ENCODE measurements around the gene TPST2. TPM values are rescaled to one million over a fixed set of nuclear protein-coding genes. Genes with fewer than 3 reads are reported as not detected.

TPST2 gene
- total and polyA plus RNA-seq, 2 of the 4 experiments (the other 2 are of a cell fraction), result 42.5 to 63.6 TPM

DNA sequence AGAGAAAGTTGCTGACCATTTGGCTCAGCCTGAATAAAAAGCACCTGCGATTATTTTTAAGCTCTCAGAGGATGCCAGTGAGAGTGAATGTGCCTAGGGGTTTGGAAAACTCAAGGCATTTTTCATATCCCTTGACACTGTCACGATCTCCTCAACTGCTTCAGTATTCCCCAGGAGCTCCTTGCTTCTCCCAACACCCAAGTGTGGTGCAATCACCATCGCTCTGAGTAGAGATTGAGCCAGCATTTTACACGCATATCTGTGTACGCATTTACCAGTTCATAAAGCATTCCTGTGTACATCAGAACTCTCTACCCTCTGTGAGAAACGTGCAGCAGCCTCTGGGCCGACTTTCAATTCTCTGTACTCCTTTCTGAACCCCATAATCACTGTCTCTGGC is 104.9 kb downstream of the TPST2 start:
- no peaks in the 10 kb centered on the region for H3K9me3 ChIP-seq (ENCODE audit: control insufficient read depth, insufficient read depth, low read length)
- H2BK20ac ChIP-seq (ENCODE audit: low read depth, low read length), result no peak overlapping the region
- peaks cover 9% of the 10 kb centered on the region for H3K4me1 ChIP-seq (ENCODE audit: control insufficient read depth, insufficient read depth, low read length)
- no peak overlapping the region for H2BK120ac ChIP-seq (ENCODE audit: low read depth, low read length)
- no peak overlapping the region for H4K8ac ChIP-seq (ENCODE audit: low read depth in 2 of 2, low read length in 2 of 2)
- dilution Hi-C loops (cut with HindIII; ENCODE audit: low sequenced_read_pairs, unreplicated experiment) (no loop called here), in situ Hi-C loops (cut with MboI; ENCODE audit: low sequenced_read_pairs) (no loop called here), intact Hi-C loops (cut with micrococcal nuclease) (no loop called here)
- no peak overlapping the region for H3K4ac ChIP-seq (ENCODE audit: low read depth, low read length)
- ATAC-seq (ENCODE audit: low read depth) (no peak), DNase-seq (no peak)
- no peak overlapping the region for H2BK15ac ChIP-seq (ENCODE audit: low read depth, low read length)
- H4K91ac ChIP-seq (ENCODE audit: insufficient read depth, low read depth, low read length), result no peak overlapping the region
- H3K18ac ChIP-seq (ENCODE audit: low read depth, low read length), result no peak overlapping the region
- no peak overlapping the region for H2AFZ ChIP-seq (replicated peaks; ENCODE audit: low read length, poor library complexity)
- peak overlapping the region; percentile 39 for H3K4me2 ChIP-seq (ENCODE audit: low read depth, low read length)
- H2BK5ac ChIP-seq (ENCODE audit: low read depth, low read length, poor library complexity, severe bottlenecking), result no peak overlapping the region
- no peak overlapping the region for H2AK5ac ChIP-seq (ENCODE audit: low read depth, low read length)
- H3K27me3 ChIP-seq (ENCODE audit: control insufficient read depth, insufficient read depth, low read length), result no peaks in the 10 kb centered on the region
- H4K5ac ChIP-seq (ENCODE audit: low read depth, low read length), result no peak overlapping the region
- no peak overlapping the region for H3K23ac ChIP-seq (ENCODE audit: low read depth, low read length)
- WGBS, 2 experiments (ENCODE audit: extremely low coverage in 2 of 2, insufficient read length in 1 of 2), result 59% methylated on average over 3 of the region's 7 CpGs; no CpG with 5 or more reads in 1 of the 2 experiments
- ChIA-PET CTCF (interaction anchor here (2.2 kb wide), 1 partner anchor 18 kb away, joined by 7 read pairs; no protein-coding TSS in a partner anchor), POLR2A (ENCODE audit: unreplicated experiment) (no interaction called here)
- H2AK9ac ChIP-seq (replicated peaks; ENCODE audit: low read depth, low read length, poor library complexity), result no peak overlapping the region
- H3K4me3 ChIP-seq (ENCODE audit: insufficient read depth, low read depth, low read length), result no peak overlapping the region
- TF ChIP-seq CEBPB (IDR thresholded peaks at IDR 0.05; ENCODE audit: low read depth, low read length) (peak; percentile 56; the same call in 1 of the 2 replicates), RCOR1 (IDR thresholded peaks at IDR 0.05; ENCODE audit: insufficient replicate concordance, low read length) (no peak), MAFK (IDR thresholded peaks at IDR 0.05; ENCODE audit: low read depth, low read length) (no peak), POLR2A (IDR thresholded peaks at IDR 0.05; ENCODE audit: low read depth, low read length) (no peak)
- H3K27ac ChIP-seq (ENCODE audit: insufficient read depth, low read length), result no peak overlapping the region
- no peak overlapping the region for H3K9ac ChIP-seq (ENCODE audit: low read depth, low read length)
- H3K56ac ChIP-seq (ENCODE audit: extremely low read depth, insufficient read depth, low read length), result no peak overlapping the region
- H4K20me1 ChIP-seq (ENCODE audit: insufficient read depth, low read length), result no peaks in the 10 kb centered on the region; the same call in 1 of the 2 replicates
- H3K79me1 ChIP-seq (ENCODE audit: low read depth in 1 of 2, low read length in 2 of 2), result peaks cover 33 to 62% of the 10 kb centered on the region in 2 experiments
- H3K14ac ChIP-seq (replicated peaks; ENCODE audit: low read depth, low read length), result no peak overlapping the region
- peaks cover 28% of the 10 kb centered on the region for H3K36me3 ChIP-seq (ENCODE audit: control insufficient read depth, insufficient read depth, low read length)
- no TSS peak for BruUV-seq (replicated peaks)
- no peaks in the 10 kb centered on the region; the same call in 1 of the 2 replicates for H3K9me1 ChIP-seq (ENCODE audit: insufficient read depth, low read length)
